Breast epithelium (tissue), 3 donors: Measurements from ENCODE around the gene MMP23B.

Source experiments
- CTCF ChIP-seq, 3 donors: fragments of 450-650 bp; IDR thresholded peaks; one replicate each; pipeline ENCODE4 v1.5.1; 2016 to 2017; ENCODE audit warnings: antibody characterized with exemption in 3 of 3, mild to moderate bottlenecking in 3 of 3, moderate library complexity in 3 of 3
- POLR2A ChIP-seq: fragments of 450-650 bp; IDR thresholded peaks from one replicate; pipeline ENCODE4 v1.6.1; 2016; ENCODE audit warnings: antibody characterized with exemption, mild to moderate bottlenecking, moderate library complexity
- POLR2AphosphoS5 ChIP-seq, 3 donors: sonication (generic); formaldehyde crosslinking; IDR thresholded peaks; one replicate each; pipeline ENCODE4 v1.6.1; 2017; ENCODE audit warnings: antibody characterized with exemption in 3 of 3

- TF ChIP-seq CTCF (IDR thresholded peaks at IDR 0.05), result no peak
- TF ChIP-seq POLR2A, result no peak
- TF ChIP-seq POLR2AphosphoS5 (IDR thresholded peaks at IDR 0.05), result no peak
Observed at GRCh38 chr1:1619917-1620361, 12.0 kb upstream of the MMP23B start.
